Loucy (cell line): ENCODE measurements around the gene CTSC.

ENCODE experiments used
- EZH2phosphoT487 ChIP-seq: fragments of 200-600 bp; IDR thresholded peaks from 2 replicates; pipeline ENCODE4 v1.6.1; 2018; ENCODE audit warnings: antibody characterized with exemption, mild to moderate bottlenecking, moderate library complexity, borderline replicate concordance
- TF ChIP-seq, protein P1 (sequence below): fragments of 200-600 bp; sonication (generic); conservative IDR thresholded peaks from 2 replicates; pipeline ENCODE4 v1.5.1; 2014; ENCODE audit warnings: mild to moderate bottlenecking, antibody characterized with exemption, low read length

GRCh38 chr11:88284336-88285050 is 53.0 kb downstream of the CTSC start:
- TF ChIP-seq, protein P1, sequence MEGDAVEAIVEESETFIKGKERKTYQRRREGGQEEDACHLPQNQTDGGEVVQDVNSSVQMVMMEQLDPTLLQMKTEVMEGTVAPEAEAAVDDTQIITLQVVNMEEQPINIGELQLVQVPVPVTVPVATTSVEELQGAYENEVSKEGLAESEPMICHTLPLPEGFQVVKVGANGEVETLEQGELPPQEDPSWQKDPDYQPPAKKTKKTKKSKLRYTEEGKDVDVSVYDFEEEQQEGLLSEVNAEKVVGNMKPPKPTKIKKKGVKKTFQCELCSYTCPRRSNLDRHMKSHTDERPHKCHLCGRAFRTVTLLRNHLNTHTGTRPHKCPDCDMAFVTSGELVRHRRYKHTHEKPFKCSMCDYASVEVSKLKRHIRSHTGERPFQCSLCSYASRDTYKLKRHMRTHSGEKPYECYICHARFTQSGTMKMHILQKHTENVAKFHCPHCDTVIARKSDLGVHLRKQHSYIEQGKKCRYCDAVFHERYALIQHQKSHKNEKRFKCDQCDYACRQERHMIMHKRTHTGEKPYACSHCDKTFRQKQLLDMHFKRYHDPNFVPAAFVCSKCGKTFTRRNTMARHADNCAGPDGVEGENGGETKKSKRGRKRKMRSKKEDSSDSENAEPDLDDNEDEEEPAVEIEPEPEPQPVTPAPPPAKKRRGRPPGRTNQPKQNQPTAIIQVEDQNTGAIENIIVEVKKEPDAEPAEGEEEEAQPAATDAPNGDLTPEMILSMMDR, result no peak
- TF ChIP-seq EZH2phosphoT487, result no peak
